ENCODE data around the gene ACBD4. TPM values are rescaled to one million over a fixed set of nuclear protein-coding genes. Genes with fewer than 3 reads are reported as not detected.

ACBD4 gene
- total and polyA plus RNA-seq, 2 experiments from 2014 or later: 8.2 to 13.7 TPM

- no peak overlapping the region for H3K4me2 ChIP-seq
- no peaks in the 10 kb centered on the region for H3K9me2 ChIP-seq (replicated peaks; ENCODE audit: insufficient read depth)
- H2AFZ ChIP-seq: no peak overlapping the region
- 92% methylated on average over 6 of the region's 6 CpGs for WGBS (ENCODE audit: low lambda C conversion rate, missing lambda C conversion rate)
- TF ChIP-seq EZH2phosphoT487 (IDR thresholded peaks at IDR 0.05; ENCODE audit: low read depth, severe bottlenecking, unreplicated experiment): no peak
- TF ChIP-seq CTCF (IDR thresholded peaks at IDR 0.05; ENCODE audit: poor library complexity): no peak
- TF ChIP-seq EZH2 (IDR thresholded peaks at IDR 0.05; ENCODE audit: borderline replicate concordance): no peak
- peaks cover 4% of the 10 kb centered on the region for H3K36me3 ChIP-seq (replicated peaks; ENCODE audit: insufficient read depth, low read depth)
- no peaks in the 10 kb centered on the region for H3K27me3 ChIP-seq
- H3K27ac ChIP-seq: no peak overlapping the region
- no peak for DNase-seq (ENCODE audit: low spot score)
- no peaks in the 10 kb centered on the region for H3K9me3 ChIP-seq (ENCODE audit: low read depth)
- peaks cover 3% of the 10 kb centered on the region for H3K79me2 ChIP-seq
- peaks cover 4% of the 10 kb centered on the region for H4K20me1 ChIP-seq (ENCODE audit: insufficient read depth, poor library complexity, severe bottlenecking)
- peaks cover 22% of the 10 kb centered on the region for H3K4me1 ChIP-seq (ENCODE audit: insufficient read depth)
- no peak overlapping the region for H3K4me3 ChIP-seq
Measured at GRCh38 chr17:45104497-45104896, 31.0 kb upstream of the ACBD4 start.

GRCh38 chr17:45104907-45105624, 30.4 kb upstream of the ACBD4 start:
- no peak overlapping the region for H3K4me2 ChIP-seq
- H3K4me1 ChIP-seq (ENCODE audit: insufficient read depth): peaks cover 22% of the 10 kb centered on the region
- H3K9me3 ChIP-seq (ENCODE audit: low read depth): no peaks in the 10 kb centered on the region
- 93% methylated on average over 17 of the region's 17 CpGs for WGBS (ENCODE audit: low lambda C conversion rate, missing lambda C conversion rate)
- no peak for TF ChIP-seq CTCF (IDR thresholded peaks at IDR 0.05; ENCODE audit: poor library complexity)
- TF ChIP-seq EZH2phosphoT487 (IDR thresholded peaks at IDR 0.05; ENCODE audit: low read depth, severe bottlenecking, unreplicated experiment): no peak
- TF ChIP-seq EZH2 (IDR thresholded peaks at IDR 0.05; ENCODE audit: borderline replicate concordance): no peak
- H3K27me3 ChIP-seq: no peaks in the 10 kb centered on the region
- H3K27ac ChIP-seq: no peak overlapping the region
- no peaks in the 10 kb centered on the region for H3K9me2 ChIP-seq (replicated peaks; ENCODE audit: insufficient read depth)
- H3K79me2 ChIP-seq: no peaks in the 10 kb centered on the region
- H2AFZ ChIP-seq: no peak overlapping the region
- H3K36me3 ChIP-seq (replicated peaks; ENCODE audit: insufficient read depth, low read depth): peaks cover 4% of the 10 kb centered on the region
- no peak for DNase-seq (ENCODE audit: low spot score)
- no peak overlapping the region for H3K4me3 ChIP-seq
- peaks cover 4% of the 10 kb centered on the region for H4K20me1 ChIP-seq (ENCODE audit: insufficient read depth, poor library complexity, severe bottlenecking)

- Histone ChIP-seq H3K9me2 (replicated peaks; ENCODE audit: insufficient read depth) (no peaks in the 10 kb centered on the region), H3K4me1 (ENCODE audit: insufficient read depth) (peaks cover 20% of the 10 kb centered on the region), H3K4me3 (no peak overlapping the region), H3K36me3 (replicated peaks; ENCODE audit: insufficient read depth, low read depth) (peaks cover 4% of the 10 kb centered on the region), H2AFZ (no peak overlapping the region), H3K27me3 (no peaks in the 10 kb centered on the region), H3K4me2 (no peak overlapping the region), H4K20me1 (ENCODE audit: insufficient read depth, poor library complexity, severe bottlenecking) (peaks cover 4% of the 10 kb centered on the region), H3K27ac (no peak overlapping the region), H3K9me3 (ENCODE audit: low read depth) (no peaks in the 10 kb centered on the region), H3K79me2 (no peaks in the 10 kb centered on the region)
- TF ChIP-seq EZH2 (IDR thresholded peaks at IDR 0.05; ENCODE audit: borderline replicate concordance) (no peak), EZH2phosphoT487 (IDR thresholded peaks at IDR 0.05; ENCODE audit: low read depth, severe bottlenecking, unreplicated experiment) (no peak), CTCF (IDR thresholded peaks at IDR 0.05; ENCODE audit: poor library complexity) (no peak)
- WGBS (ENCODE audit: low lambda C conversion rate, missing lambda C conversion rate): 95% methylated on average over 5 of the region's 5 CpGs
- no peak for DNase-seq (ENCODE audit: low spot score)
Measured at GRCh38 chr17:45106096-45106495, 29.4 kb upstream of the ACBD4 start.
